GM19239 (cell line): ENCODE results near the gene TNFRSF25.

Experiments
- DNase-seq: peaks from one replicate; pipeline ENCODE4 v3.0.0; 2011; ENCODE audit warnings: low spot score; ENCODE audit not compliant: insufficient read length
- FAIRE-seq: peaks from 2 replicates; lab custom pipeline; 2011; peaks lifted over from hg19 to GRCh38; lab: Jason Lieb, UNC

The TNFRSF25 gene

GRCh38 chr1:6471086-6471969, 5.4 kb upstream of the TNFRSF25 start:
- DNase-seq (no peak), FAIRE-seq (no peak)

GRCh38 chr1:6470132-6471085, 4.4 kb upstream of the TNFRSF25 start:
- no peak for DNase-seq

GRCh38 chr1:6468729-6469461, 2.9 kb upstream of the TNFRSF25 start:
- FAIRE-seq: no peak

More at GRCh38 chr1:6470132-6471085, 4.4 kb upstream of the TNFRSF25 start:
- no peak for FAIRE-seq

GRCh38 chr1:6467744-6468688, 2.0 kb upstream of the TNFRSF25 start:
- DNase-seq: no peak
- no peak for FAIRE-seq

More at GRCh38 chr1:6468729-6469461, 2.9 kb upstream of the TNFRSF25 start:
- no peak for DNase-seq

GRCh38 chr1:6467224-6467623, 1.3 kb upstream of the TNFRSF25 start:
- FAIRE-seq (no peak), DNase-seq (no peak)

GRCh38 chr1:6466751-6467150, 778 bp upstream of the TNFRSF25 start:
- FAIRE-seq: no peak
- no peak for DNase-seq

- FAIRE-seq (no peak), DNase-seq (no peak)
These were observed 440 bp downstream of the TNFRSF25 start for GRCh38 chr1:6465461-6466005.

GRCh38 chr1:6464915-6465314, 1.1 kb downstream of the TNFRSF25 start:
- no peak for FAIRE-seq
- no peak for DNase-seq

- FAIRE-seq (no peak), DNase-seq (no peak)
These were observed 1.5 kb downstream of the TNFRSF25 start for GRCh38 chr1:6464514-6464836.

- DNase-seq: no peak
- FAIRE-seq: no peak
These were observed 2.9 kb downstream of the TNFRSF25 start for GRCh38 chr1:6463120-6463412.

- FAIRE-seq: no peak
These were observed 3.4 kb downstream of the TNFRSF25 start for GRCh38 chr1:6462412-6463119.

GRCh38 chr1:6461538-6462411, 4.2 kb downstream of the TNFRSF25 start:
- FAIRE-seq: no peak
- no peak for DNase-seq

More at GRCh38 chr1:6462412-6463119, 3.4 kb downstream of the TNFRSF25 start:
- no peak for DNase-seq

GRCh38 chr1:6461051-6461530, 4.9 kb downstream of the TNFRSF25 start:
- DNase-seq: no peak
- FAIRE-seq: no peak

GRCh38 chr1:6460301-6461050, 5.5 kb downstream of the TNFRSF25 start:
- FAIRE-seq: no peak
- no peak for DNase-seq

GRCh38 chr1:6459850-6460265, 6.1 kb downstream of the TNFRSF25 start:
- FAIRE-seq (no peak), DNase-seq (no peak)

GRCh38 chr1:6456800-6457466, 9.0 kb downstream of the TNFRSF25 start:
- FAIRE-seq (no peak), DNase-seq (no peak)
